Left forelimb (tissue), 1 donor: ENCODE results near the gene GNL1.
"Not testable (repeated sequence)": the region's sequence is repeated elsewhere in the genome, so short reads cannot be mapped to it uniquely, and the experiment has no call there.

Experiments used
- DNase-seq: peaks from one replicate; pipeline ENCODE4 v3.0.0-alpha.2; 2018; ENCODE audit warnings: low spot score

The GNL1 gene

DNA sequence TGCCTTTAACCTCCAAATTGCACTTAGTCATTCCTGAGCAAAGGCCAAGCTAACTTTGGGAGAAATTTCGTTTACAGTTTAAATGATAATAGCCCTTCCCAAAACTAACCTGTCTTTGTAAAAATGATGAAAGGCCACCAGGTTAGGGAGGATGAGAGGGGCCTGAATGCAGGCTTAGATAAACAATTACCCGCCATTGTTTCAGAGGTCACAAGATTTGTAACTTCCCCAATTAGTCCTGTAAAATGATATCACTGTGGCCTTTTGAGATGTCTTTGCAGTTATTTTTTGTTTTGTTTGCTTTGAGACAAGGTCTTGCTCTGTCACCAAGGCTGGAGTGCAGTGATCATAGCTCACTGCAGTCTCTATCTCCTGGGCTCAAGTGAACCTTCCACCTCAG lies 26.3 kb downstream of the GNL1 start:
- no peak for DNase-seq

DNA sequence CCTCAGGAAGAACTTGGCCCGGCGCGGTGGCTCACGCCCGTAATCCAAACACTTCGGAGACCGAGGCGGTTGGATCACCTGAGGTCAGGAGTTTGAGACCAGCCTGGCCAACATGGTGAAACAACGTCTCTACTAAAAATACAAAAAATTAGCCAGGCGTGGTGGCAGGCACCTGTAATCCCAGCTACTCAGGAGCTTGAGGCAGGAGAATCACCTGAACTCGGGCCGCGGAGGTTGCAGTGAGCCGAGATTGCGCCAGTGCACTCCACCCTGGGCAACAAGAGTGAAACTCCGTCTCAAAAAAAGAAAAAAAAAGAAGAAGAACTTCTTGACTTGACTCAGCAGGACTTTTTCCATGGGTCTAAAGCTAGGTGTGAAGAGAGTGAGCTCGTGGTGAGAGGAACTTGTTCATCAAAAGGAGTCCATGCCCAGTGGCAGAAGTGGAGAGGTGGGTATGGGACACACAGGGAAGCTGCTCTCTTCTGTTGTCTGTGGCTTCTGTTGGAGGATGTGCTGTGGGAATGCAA lies 26.9 kb downstream of the GNL1 start:
- DNase-seq, result not testable (repeated sequence)

DNA sequence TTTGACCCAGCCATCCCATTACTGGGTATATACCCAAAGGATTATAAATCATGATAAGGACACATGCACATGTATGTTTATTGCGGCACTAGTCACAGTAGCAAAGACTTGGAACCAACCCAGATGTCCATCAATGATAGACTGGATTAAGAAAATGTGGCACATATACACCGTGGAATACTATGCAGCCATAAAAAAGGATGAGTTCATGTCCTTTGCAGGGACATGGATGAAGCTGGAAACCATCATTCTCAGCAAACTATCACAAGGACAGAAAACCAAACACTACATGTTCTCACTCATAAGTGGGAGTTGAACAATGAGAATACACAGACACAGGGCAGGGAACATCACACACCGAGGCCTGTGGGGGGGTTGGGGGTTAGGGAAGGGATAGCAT lies 29.8 kb downstream of the GNL1 start:
- DNase-seq, result not testable (repeated sequence)

DNA sequence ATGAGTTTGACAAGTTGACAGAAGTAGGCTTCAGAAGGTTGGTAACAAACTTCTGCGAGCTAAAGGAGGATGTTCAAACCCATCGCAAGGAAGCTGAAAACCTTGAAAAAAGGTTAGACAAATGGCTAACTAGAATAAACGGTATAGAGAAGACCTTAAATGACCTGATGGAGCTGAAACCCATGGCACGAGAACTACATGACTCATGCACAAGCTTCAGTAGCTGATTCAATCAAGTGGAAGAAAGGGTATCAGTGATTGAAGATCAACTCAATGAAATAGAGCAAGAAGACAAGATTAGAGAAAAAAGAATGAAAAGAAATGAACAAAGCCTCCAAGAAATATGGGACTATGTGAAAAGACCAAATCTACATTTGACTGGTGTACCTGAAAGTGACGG lies 34.3 kb downstream of the GNL1 start:
- DNase-seq, result not testable (repeated sequence)

DNA sequence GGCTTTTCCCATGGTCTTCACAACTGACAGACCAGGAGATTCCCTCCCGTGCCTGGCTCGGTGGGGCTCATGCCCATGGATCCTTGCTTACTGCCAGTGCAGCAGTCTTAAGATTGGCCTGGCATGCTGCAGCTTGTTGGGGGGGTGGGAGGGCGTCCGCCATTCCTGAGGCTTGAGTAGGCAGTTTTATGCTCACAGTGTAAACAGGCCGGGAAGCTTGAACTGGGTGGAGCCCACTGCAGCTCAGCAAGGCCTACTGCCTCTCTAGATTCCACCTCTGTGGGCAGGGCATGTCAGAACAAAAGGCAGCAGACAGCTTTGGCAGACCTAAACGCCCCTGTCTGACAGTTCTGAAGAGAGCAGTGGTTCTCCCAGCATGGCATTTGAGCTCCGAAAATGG lies 35.2 kb downstream of the GNL1 start:
- not testable (repeated sequence) for DNase-seq

DNA sequence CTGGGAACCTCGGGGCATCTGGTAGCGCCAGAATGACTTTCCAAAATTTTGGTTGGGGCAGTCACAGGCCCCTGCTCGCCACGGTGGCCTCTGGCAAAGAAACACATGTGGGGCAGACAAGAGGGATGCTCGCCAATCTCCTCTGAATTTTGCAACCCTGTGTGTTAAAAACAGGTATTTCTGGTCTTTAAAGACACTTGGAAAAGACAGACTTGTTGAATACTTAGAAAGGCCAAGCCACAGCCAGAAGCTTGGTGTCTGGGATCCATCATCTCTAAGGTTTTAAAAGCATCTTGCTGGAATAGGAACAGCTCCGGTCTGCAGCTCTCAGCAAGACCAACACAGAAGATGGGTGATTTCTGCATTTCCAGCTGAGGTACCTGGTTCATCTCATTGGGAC lies 35.8 kb downstream of the GNL1 start:
- no peak for DNase-seq

DNA sequence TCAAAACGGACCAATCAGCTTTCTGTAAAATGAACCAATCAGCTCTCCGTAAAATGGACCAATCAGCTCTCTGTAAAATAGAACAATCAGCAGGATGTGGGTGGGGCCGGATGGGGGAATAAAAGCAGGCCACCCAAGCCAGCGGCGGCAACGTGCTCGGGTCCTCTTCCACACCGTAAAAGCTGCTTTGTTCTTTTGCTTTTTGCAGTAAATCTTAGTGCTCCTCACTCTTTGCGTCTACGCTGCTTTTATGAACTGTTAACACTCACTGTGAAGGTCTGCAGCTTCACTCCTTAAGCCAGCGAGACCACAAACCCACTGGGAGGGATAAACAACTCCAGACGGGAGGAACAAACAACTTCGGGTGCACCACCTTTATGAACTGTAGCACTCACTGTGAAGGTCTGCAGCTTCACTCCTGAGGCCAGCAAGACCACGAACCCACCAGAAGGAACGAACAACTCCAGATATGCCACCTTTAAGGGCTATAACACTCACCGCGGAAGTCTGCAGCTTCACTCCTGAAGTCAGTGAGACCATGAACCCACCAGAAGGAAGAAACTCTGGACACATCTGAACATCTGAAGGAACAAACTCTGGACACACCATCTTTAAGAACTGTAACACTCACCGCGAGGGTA lies 37.7 kb downstream of the GNL1 start:
- not testable (repeated sequence) for DNase-seq

DNA sequence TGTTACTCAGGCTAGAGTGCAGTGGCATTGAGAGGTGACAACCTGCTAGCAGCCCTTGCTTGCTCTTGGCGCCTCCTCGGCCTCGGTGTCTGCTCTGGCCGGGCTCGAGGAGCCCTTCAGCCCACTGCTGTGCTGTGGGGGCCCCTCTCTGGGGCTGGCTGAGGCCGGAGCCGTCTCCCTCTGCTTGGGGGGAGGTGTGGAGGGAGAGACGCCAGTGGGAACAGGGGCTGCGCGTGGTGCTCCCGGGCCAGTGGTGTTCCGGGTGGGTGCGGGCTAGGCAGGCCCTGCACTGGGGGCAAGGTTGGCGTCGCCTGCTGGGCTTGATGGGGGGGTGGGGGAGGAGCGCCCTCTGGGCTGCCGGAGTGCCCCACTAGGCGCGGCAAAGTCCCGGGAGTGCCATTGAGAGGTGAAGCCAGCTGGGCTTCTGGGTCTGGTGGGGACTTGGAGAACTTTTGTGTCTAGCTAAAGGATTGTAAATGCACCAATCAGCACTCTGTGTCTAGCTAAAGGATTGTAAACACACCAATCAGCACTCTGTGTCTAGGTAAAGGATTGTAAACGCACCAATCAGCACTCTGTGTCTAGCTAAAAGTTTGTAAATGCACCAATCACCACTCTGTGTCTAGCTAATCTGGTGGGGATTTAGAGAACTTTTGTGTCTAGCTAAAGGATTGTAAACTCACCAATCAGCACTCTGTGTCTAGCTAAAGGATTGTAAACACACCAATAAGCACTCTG lies 38.4 kb downstream of the GNL1 start:
- DNase-seq, result not testable (repeated sequence)

DNA sequence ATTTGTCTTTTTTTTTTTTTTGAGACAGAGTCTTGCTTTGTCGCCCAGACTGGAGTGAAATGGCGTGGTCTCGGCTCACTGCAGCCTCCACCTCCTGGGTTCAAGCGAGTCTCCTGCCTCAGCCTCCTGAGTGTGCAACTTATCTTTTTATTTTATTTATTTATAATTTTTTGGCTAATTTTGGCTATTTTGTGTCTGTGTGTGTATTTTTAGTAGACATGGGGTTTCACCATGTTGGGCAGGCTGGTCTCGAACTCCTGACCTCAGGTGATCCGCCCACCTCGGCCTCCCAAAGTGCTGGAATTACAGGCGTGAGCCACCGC lies 39.6 kb downstream of the GNL1 start:
- not testable (repeated sequence) for DNase-seq

DNA sequence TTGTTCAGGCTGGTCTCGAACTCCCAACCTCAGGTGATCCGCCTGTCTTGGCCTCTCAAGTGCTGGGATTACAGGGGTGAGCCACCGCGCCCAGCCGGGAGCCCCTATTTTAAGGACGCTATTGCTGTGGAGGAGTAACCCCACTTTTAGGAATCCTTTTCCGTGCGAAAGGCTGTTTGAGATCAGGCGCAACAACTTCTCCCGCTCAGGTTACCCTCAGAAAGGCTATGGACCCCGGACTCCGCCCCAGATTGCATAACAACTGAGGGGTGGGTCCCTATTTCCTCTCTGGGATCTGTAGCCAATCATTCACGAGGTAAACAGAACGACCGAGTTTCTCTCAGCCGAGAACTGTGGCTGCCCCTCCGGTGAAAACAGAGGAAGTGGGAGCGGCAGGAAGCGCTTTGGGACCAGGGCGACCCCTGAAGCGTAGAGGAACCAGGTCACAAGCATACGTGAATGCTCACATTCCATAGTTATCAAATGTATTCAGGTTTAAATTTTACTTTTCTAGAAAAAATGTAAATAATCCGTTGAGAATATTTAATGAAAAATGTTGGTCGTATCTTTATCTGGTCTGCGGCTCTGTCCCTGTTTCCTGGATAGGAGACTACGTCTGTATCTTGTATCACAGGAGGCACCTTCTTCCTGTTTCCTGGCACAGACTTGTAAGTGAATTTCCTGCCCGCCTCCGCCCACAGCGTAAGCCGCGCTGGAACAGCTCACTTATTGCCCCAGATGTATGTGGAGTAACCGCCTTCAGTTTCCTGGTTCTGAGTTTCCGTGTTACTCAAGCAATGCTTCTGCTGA lies 40.1 kb downstream of the GNL1 start:
- peak; percentile 84 for DNase-seq

DNA sequence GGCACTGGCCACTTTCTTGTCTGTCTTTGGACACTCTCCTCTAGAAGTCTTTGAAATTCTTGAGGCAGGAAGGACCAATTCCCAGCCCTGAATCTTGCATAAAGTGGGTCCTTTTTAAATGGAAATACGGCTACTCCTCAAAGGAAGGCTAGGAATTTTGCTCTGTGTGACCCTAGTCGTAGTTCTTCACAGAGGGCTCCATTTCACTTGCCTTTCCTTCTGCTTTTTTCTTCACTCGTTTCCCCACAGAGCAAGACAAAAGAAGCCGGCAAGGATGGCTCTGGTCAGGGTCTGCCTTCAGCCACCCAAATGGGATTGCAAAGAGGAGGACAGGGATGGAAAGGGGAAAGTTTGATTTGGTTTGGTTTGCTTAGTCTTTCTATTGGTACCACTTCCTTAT lies 41.2 kb downstream of the GNL1 start:
- DNase-seq, result no peak

DNA sequence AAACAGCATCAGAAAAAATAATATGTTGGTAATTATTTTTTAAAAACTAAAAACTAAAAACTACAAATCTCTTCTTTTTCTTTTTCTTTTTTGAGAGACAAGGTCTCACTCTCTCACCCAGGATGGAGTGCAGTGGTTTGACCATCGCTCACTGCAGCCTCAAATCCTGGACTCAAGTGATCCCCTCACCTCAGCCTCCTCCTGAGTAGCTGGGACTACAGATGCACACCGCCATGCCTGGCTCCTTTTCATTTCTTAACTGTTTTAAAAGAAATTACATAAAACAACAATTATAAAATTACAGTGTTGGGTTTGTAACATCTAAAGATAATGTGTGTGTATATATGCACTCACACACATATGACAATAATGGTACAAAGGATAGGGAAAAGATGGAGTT lies 42.8 kb downstream of the GNL1 start:
- DNase-seq, result no peak

DNA sequence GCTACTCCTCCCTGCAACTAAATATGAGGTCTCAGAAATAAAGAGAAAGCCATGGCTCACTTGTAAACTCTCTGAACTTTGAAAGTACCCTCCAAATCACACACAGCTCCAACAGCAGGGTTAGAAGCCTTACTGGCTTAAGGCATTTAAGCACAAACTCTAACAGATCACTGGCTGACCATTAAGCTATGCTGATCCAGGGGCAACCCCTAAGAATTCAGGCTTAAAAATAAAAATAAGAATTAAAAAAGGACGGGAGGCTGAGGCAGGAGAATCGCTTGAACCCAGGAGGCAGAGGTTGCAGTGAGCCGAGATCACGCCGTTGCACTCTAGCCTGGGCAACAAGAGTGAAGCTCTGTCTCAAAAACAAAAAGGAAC lies 45.1 kb downstream of the GNL1 start:
- no peak for DNase-seq

DNA sequence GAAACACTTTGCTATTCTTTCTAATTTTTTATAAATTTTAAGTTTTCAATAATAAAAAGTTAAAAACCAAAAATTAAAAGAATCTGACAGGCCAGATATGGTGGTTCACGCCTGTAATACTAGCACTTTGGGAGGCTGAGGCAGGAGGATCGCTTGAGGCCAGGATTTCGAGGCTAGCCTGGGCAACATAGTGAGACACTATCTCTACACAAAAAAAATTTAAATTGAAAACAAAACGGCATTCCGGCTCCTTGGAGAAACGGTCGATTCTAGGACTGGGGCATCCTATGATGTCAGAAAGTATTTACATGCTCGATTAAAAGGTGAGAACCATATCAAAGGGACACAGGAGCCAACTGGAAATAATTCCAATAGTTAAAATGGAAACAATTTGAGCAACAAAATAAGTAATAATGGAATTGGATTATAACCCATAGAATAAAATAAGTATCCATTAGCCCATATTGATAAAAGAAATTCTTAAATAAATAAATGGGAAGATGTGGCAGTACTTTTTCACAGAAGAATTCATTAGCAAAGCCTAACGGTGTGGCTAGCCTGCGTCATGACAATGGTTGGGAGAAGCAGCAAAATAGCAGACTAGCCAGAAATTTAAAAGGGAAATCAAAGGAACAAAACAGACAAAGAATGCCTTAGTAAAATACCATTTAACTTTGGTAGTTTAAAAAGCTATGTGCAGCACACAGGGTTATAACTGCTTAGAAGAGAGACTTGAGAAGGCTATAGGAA lies 45.7 kb downstream of the GNL1 start:
- no peak for DNase-seq

DNA sequence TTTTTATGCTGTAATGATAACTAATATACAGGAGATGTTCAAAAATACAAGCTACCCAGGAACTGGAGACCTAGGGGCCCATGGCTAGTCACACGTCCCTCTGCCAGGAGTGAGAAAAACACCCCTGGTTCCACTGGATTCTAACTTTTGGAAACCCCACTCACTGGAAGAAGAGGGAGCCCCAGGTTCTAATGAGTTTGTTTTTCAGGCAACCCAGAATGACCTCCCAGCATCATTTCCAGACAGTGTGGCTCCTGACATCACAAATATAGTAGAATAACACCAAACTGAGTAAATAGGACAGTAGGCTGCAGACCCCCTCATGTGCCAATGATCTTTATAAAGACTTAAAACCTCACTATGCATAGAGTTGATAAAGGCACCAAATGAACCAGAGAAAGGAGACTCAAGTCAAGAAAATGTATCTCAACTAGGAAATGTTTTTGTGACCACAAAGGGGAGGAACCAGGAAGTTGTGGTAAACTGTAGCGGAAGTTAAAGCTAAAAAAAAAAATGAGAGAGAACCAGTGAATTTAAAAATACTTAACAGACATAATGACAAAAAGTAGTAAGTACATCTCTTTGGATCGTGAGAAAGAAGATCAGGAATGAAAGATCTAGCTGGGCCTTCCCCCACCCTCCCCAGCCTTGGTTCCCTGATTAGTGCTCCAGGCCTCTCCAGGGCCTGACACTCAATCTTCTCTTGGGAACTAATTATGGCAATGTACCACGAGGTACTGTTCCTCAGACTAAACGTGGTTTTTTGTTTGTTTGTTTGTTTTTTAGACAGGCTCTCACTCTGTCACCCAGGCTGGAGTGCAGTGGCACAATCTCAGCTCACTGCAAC lies 47.2 kb downstream of the GNL1 start:
- no peak for DNase-seq

DNA sequence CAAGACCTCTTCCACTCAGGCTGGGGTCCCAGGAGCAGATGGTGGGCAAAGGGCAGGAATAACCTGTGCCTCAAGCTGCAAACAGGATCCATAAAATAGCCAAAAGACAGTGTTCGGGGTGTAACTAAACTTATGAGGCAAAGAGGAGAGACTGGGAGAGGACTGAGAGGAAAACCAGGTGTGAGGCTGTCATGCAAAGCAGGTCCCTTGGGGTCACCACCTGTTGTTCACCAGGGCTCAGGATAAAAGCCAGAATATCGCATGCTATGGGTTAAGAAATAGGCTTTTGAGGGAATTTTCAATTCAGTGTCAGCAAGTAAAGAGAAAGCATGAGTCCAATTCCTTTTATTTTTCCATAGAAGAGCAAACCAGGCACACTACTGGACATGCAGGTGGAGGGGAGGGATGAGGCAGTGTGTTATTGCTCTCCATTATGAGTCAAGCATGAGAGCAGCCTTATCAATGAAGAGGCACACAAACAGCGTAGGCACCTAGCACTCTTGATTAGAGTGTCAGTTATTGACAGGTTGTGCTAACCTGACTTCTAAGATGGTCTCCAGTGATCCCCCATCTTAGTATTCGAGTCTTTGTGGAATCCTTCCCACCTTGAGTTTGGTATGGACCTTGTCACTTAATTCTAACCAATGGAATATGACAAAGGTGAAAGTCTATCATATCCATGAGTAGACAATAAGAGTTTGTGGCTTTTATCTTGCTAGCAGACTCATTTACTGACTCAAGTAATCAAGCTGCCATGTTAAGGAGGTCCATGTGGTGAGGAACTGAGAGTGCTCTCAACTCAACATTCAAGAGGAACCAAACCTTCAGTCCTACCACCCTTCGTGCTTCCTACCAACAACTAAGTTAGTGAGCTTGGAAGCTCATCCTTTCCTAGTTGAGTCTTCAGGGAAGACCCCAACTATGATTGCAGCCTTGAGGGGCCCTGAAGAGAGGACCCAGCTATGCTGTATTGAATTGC lies 48.2 kb downstream of the GNL1 start:
- DNase-seq, result no peak

DNA sequence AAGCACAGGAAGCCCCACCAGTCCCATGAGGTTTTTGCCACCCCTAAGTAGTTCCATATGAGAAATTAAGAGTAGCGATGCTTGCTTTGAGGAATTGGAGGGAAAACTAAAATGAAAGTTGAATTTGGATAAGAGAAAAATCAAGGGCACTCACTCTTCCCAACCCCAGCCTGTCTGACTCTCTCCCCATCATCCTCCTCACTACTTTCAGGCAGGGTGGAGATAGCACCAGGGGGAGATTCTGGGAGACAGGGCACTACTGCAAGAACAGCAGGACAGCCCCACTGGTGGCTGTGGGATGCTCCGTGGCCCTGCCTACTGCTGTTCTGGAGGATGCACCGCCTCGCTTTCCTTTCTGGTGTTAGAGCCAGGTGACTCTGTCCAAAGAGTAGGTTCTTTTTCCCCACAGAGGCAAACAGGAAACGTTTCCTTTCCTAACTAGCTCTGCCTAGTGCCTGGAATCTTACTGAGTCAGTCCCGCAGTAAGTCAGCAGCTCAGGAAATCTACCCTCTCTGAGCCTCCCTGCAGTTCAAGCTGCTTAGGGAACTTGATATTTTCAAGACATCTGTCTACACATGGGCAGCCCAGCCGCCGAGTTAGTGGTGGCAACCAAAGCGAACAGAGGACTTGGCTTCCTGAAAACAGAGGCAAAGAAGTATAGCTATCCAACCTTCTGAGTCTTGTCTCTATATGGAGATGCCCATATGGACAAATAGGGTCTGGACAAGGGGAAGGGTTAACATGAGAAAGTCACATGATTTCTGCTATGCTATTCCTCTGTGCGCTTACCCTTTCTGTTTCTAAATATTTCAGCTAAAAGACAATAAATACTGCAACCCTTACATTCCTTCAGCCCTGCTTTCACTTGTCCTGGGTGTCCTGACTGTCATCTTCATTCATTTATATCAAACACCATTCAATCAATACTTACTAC lies 55.6 kb downstream of the GNL1 start:
- DNase-seq, result no peak

DNA sequence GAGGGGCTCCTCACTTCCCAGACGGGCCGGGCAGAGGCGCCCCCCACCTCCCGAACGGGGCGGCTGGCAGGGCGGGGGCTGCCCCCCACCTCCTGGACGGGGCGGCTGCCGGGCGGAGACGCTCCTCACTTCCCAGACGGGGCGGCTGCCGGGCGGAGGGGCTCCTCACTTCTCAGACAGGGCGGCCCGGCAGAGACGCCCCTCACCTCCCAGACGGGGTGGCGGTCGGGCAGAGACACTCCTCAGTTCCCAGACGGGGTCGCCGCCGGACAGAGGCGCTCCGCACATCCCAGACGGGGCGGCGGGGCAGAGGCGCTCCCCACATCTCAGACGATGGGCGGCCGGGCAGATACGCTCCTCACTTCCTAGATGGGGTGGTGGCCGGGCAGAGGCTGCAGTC lies 57.6 kb downstream of the GNL1 start:
- DNase-seq, result not testable (repeated sequence)

DNA sequence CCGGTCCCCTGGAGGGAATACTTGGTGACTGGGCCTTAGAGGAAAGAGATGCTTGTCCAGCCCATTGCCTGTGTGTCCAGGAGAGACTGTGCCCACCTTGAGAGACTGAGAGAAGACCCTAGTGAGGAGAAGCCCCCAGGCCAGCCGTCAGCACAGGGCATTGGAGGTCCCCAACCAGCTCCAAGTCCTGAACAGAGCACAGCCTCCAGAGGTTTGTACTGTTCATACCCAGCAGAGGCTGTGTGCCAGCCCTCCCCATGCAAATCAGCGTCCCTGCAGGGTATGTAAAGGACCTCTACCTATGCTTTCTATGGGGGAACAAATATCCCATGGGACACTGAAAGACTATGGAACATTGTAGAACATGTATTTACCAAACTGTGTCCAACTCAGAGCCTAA lies 58.6 kb downstream of the GNL1 start:
- DNase-seq, result no peak
